HG02981 (cell line): ENCODE results near the gene ZNF608.

Experiments
- ATAC-seq: cut with Tn5 transposase; IDR thresholded peaks from one replicate; pipeline ENCODE4 v1.9.1; 2021; ENCODE audit warnings: mild to moderate bottlenecking, moderate library complexity; ENCODE audit not compliant: unreplicated experiment

ZNF608 gene

DNA sequence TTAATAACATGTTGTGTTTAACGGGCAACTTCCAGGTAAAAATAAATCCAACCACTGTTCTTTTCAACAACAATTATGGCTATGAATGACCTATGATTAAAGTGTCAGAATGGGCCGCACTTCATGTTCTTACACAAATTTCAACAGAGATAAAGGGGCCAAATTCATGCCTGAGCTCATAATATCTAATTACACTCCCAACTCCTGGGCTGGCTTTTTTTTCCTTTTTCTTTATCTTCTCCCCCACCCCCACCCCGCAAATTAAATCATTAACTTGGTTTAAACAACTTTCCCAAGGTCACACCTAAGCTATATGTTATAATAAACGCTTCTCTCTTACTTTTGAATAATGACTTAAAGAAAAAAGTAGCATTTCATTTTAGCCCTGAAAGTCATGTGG, 25.8 kb downstream of the ZNF608 start:
- no peak for ATAC-seq

- no peak for ATAC-seq
Observed at GRCh38 chr5:124719113-124719967, 27.1 kb downstream of the ZNF608 start.

DNA sequence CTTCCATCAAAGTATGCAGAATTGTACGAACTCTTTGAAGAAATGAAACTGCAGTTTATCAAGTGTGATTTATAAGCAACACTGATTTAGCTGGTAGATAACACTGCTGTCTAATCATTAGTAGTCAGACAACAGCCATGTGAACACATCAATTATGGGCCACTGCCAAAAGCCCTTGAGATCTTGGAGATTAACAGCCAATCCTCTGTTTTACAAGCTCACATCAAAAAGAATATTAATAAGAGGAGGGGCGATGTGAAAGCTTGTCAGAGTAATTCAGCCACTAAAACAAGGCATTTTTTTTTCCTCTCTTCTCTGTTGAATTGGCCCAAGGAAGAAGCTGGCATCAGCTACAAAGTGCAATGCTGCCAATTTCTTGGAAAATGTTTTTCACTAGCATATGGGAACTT, 28.1 kb downstream of the ZNF608 start:
- no peak for ATAC-seq

DNA sequence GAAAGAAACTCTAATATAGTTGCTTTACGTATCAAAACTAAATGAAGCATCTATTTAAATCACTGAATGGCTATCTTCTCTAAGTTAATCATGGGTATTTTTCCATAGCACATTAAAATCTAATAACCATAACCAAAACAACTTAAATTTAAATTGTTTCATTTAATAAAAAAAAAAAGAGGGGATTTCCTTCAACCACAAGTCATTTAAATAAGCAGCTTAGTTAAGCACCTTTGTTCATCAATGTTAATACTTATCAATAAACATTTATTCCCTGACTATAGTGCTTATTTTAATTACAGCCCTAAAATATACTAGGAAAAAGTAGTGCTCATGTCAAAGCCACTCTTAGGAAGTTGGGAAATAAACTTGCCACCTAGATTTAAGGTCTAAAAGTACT, 30.3 kb downstream of the ZNF608 start:
- ATAC-seq, result no peak

- ATAC-seq, result no peak
Observed at GRCh38 chr5:124714910-124715309, 31.5 kb downstream of the ZNF608 start.

DNA sequence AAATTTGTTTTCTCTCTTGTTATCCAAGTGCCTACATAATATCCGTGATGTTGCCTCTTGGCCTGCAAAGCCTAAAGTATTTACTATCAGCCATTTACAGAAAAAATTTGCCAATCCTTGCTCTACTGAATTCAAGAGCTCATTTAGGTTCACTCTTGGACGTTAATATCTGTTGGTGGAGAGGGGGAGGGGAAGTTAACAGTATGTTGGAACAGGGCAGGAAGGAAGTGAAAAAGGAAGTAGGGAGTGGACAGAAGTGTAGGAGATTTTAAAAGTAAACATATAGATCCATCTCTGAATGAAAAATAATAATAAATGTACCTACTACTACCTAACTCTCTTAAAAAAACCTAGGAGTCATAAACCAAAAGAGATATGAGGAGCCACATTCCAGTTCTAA, 32.8 kb downstream of the ZNF608 start:
- ATAC-seq, result no peak

DNA sequence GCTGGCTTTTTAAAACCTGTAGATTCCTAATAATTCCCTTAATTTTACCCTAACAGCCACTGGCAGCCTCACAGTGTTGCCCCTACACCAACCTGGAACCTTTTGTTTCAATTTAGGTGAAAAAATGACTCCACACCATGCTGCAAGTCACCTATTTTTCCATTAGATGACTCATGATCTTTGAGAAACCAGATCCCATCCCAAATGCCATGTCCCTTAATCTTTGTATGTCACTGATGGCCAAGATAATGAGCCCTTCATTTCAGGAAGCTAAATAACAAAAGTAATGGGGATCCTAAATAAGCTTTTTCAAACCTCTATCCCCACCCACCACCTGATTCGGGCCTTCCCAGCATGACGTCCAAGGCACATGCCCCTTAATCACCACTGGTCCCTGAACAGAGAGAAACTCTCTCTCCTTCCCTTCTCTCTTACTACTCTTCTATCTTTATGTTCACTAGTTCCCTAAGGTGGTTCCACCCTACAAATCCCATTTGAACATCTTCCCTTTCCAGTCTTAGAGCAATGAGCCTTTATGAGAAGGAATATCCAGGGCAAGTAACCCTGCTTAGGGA, 33.6 kb downstream of the ZNF608 start:
- no peak for ATAC-seq

GRCh38 chr5:124708086-124708485, 38.4 kb downstream of the ZNF608 start:
- no peak for ATAC-seq

GRCh38 chr5:124707520-124707919, 38.9 kb downstream of the ZNF608 start:
- ATAC-seq, result no peak

DNA sequence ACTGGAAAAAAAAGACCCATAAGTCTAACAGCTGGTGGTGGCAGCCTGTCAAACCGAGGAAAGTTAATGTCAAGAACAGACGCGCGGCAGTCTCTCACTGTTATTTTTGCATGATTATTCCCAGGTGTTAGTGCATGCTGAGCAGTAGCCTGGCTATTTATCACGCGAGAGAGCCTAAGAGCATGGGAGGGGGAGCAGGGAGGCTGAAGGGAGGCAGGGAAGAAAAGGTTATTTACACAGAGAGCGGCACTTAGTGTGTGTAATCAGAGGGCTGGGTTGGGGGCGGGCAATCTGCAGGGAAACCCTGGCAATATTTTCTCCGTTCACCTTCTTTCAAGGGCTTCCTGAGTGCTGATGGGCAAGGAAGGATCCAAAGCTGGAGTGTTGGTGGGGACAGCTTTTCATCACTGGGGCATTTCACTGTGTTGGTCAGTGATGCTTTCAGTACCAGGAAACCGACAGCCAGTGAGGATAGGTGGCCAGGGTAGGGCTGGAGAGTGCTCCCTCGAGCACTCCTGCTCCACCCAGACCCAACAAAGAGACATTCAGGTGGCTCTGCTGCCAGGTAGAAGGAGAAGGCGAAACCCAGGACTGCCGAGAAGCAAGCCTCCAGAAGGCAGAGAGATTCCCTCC, 39.6 kb downstream of the ZNF608 start:
- ATAC-seq, result no peak

DNA sequence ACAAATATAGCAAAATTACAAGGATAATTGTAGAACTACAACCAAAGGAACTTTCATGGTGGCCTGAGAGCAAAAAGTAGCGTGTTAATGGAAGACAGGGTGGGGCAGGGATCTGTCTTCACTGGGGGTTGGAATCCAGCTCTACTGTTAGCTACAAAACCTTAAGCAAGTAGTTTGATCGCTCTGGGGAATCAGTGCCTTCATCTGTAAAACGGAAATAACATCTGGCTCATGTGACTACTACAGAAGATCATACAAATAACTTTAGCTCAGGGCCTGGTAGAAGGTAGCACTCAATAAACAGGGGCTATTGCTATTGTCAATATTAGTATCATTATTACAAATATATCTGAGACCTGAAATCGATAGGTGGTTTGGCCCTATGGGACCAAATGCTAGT, 40.4 kb downstream of the ZNF608 start:
- no peak for ATAC-seq

DNA sequence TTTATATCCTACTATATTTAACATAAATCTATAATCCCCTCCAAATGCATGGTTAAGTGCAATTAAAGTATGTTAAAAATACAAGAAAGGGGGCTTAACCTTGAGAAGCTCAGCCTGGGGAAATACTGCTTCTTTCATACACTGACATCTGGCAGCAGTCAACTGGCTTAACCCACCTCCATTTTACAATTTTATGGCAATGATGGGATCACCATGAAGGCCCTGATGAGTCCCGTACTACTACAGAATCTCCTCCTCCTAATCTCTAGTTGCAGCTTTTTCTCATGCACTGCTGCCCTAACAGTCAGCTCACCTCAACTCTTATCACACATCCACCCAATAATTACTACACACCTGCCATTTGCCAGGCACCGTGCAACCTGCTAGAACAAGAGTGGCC, 40.9 kb downstream of the ZNF608 start:
- ATAC-seq, result no peak

- peak; percentile 92 for ATAC-seq
Observed at GRCh38 chr5:124704594-124705284, 41.7 kb downstream of the ZNF608 start.

GRCh38 chr5:124703995-124704394, 42.4 kb downstream of the ZNF608 start:
- ATAC-seq, result no peak

DNA sequence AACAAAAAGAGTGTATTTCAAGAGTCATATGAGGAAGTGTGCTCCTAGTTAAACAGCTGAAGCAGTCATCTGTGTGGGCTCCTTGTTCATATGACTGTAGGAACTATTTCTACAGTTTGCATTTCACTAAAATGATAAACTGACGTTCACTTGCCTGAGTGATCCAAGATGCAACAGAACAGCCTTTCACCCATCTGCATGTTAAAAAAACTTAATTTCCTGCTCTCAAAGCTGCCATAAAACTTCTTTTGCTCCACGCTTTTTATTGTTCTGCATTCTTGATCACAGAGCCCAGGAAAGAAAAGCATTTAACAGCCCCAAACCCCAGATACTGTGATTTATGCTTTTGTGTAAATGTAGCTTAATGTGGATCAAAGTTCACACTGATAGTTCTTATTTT, 43.9 kb downstream of the ZNF608 start:
- no peak for ATAC-seq

- ATAC-seq, result no peak
Observed at GRCh38 chr5:124701873-124702425, 44.5 kb downstream of the ZNF608 start.

- no peak for ATAC-seq
Observed at GRCh38 chr5:124701016-124701415, 45.4 kb downstream of the ZNF608 start.

- no peak for ATAC-seq
Observed at GRCh38 chr5:124700333-124700732, 46.1 kb downstream of the ZNF608 start.

DNA sequence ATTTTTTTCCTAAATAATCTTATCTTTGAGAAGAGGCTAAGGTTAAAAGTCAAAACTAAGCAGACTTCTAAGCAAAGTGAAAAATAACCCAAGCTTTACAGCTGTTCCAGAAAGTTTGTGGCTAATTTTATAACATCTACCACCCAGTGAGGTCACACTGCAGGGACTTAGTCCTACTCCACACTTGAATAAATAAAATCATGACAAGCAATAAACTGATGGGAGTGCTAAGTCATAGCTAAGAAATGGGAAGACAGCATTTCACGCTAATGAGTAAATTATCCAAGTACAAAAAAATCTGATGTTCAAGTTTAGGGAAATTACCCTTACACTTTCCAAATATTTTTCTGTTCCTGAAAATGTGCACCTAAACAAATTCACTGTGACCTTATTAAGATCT, 47.7 kb downstream of the ZNF608 start:
- ATAC-seq, result no peak

DNA sequence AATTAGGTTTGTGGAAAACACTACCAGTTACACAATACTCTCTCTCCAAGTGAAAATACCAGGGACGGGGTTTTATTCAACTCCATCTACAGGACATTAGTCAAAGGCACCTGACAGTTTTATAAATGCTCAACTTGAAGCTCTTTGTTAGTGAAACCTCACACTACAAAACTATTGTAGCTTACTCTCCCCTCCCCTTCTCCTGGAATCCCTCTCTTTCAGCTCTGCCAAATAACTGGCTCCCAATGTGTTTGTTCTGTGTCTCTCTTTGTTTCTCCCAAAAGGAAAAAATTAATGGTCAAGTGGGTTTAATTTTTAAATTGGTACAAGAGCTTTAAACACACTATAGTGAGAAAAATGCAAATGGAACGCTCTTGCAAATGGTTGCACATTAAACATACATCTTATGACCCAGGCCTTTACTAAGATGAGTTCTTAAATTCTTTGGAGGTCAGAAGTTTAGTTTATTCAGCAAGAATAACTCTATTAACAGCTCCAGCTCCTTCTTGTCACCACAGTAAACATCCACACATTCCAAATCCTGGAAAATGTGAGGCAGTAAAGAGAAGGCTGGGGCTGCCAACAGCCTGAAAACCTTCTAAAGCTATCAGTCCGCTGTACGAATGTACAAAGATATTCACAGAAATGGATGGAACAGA, 48.4 kb downstream of the ZNF608 start:
- no peak for ATAC-seq

- no peak for ATAC-seq
Observed at GRCh38 chr5:124697501-124697900, 48.9 kb downstream of the ZNF608 start.
